ENCODE measurements around the gene CD164L2.

The CD164L2 gene

GRCh38 chr1:27381969-27382762 is 967 bp downstream of the CD164L2 start:
- no peak for DNase-seq

GRCh38 chr1:27380766-27381733 is 2.1 kb downstream of the CD164L2 start:
- no peak for DNase-seq

- no peak for DNase-seq
Observed at GRCh38 chr1:27380224-27380623, 2.9 kb downstream of the CD164L2 start.

- no peak for DNase-seq
Observed at GRCh38 chr1:27379564-27380122, 3.5 kb downstream of the CD164L2 start.

- no peak for DNase-seq
Observed at GRCh38 chr1:27377760-27378495, 5.2 kb downstream of the CD164L2 start.

- DNase-seq, result no peak
Observed at GRCh38 chr1:27374362-27375086, 8.6 kb downstream of the CD164L2 start, which contains the start of gene FCN3. FCN3 (minus strand) TSS chr1:27374824; CDS start chr1:27374818, 6 bp downstream.

- DNase-seq, result no peak
Observed at GRCh38 chr1:27372808-27373690, 10.1 kb downstream of the CD164L2 start.

GRCh38 chr1:27372022-27372807 is 10.9 kb downstream of the CD164L2 start:
- no peak for DNase-seq

GRCh38 chr1:27368869-27369582 is 14.1 kb downstream of the CD164L2 start:
- DNase-seq, result no peak

- no peak for DNase-seq
Observed at GRCh38 chr1:27367160-27367650, 15.9 kb downstream of the CD164L2 start.

- DNase-seq, result peak; percentile 81
Observed at GRCh38 chr1:27366411-27367159, 16.5 kb downstream of the CD164L2 start, which contains the start of gene MAP3K6. MAP3K6 (minus strand) TSS chr1:27366961; CDS start chr1:27366597, 364 bp downstream.

GRCh38 chr1:27366113-27366410 is 17.1 kb downstream of the CD164L2 start:
- peak; percentile 92 for DNase-seq

GRCh38 chr1:27365372-27366112 is 17.6 kb downstream of the CD164L2 start:
- peak; percentile 84 for DNase-seq

- DNase-seq, result no peak
Observed at GRCh38 chr1:27364696-27365371, 18.3 kb downstream of the CD164L2 start.

- no peak for DNase-seq
Observed at GRCh38 chr1:27363766-27364695, 19.1 kb downstream of the CD164L2 start.

- DNase-seq, result no peak
Observed at GRCh38 chr1:27361553-27361952, 21.6 kb downstream of the CD164L2 start.
